Bronchus fibroblast of lung (primary cell): ENCODE results near the gene IL36G. TPM values are rescaled to one million over a fixed set of nuclear protein-coding genes. Genes with fewer than 3 reads are reported as not detected.

Source experiments
- total RNA-seq: library from RNA; depleted of rRNA; stranded (reverse); fragments of >200 nt; gene quantifications from 2 replicates; pipeline ENCODE4 v1.2.3, GENCODE V29; 2015

The IL36G gene
- not detected in 2 replicates for total RNA-seq

DNA sequence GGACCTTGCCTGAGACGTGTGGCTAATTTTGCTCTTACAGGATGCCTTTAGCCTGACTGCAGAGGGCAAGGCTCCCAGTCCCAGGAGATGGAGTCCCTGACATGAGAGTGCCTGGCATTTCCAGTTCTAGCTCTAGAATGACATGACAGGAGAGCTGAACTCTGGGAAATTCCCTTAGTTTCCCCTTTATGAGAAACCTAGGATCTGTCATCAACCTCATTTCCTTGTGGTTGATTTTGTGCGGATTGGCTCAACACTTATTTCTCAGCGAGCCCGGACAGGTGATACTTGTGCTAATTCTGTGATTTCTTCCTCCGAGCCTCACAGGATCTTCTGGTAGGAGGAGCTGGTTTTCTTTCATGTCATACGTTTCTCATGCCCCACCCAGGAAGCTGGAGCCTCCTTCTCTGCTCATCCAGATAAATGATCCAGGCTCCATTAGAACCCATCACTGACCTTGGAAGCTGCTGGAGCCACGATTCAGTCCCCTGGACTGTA is at the start of gene IL36G:
Gene IL36G (plus strand): TSS at position 448 of the 498 bp plus-strand sequence. CDS start 633 bp downstream, outside the sequence.

DNA sequence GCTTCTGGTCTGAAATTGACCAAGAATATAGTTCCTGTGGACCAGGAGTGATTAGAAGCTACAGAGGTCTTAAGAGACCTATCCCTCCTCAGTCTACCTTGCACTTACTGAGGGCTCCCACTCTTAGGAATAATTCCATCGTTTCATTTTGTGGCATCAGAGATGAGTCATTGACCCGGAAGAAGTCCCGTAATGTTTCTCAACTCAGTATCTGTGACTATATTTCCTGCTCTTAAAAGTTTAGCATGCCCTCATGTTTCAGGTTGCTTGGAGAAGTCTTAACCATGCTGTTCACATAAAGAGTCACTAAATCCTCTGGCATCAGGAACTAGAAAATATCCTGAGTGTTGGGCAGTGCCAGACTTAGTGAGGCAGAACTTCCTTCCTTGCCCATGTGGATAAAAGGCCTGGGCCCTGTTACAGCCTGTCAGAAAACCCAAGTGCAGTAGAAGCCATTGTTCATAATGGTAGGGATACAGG is 27.3 kb downstream of the IL36G start, which contains the start of gene IL36A:
Gene IL36A (plus strand): TSS at position 430 of the 480 bp plus-strand sequence. CDS start 413 bp downstream, outside the sequence.

Other genes starting within 250 kb of the IL36G start
- 18.6 and 19.8 TPM in 2 replicates for gene CKAP2L, start 213.4 kb upstream of the IL36G start, total RNA-seq
- under 0.01 TPM in 1 of 2 replicates, not detected in the other for gene IL1A, start 193.5 kb upstream of the IL36G start, total RNA-seq
- 0.17 and 0.45 TPM in 2 replicates for gene IL1B, start 141.2 kb upstream of the IL36G start, total RNA-seq
- gene IL37, start 66.8 kb upstream of the IL36G start, total RNA-seq: not detected in 2 replicates
- gene IL36A, start 27.5 kb downstream of the IL36G start, total RNA-seq: not detected in 2 replicates
- gene IL36B, start 74.9 kb downstream of the IL36G start, total RNA-seq: not detected in 2 replicates
- not detected in 2 replicates for gene IL36RN, start 81.2 kb downstream of the IL36G start, total RNA-seq
- gene IL1F10, start 90.0 kb downstream of the IL36G start, total RNA-seq: not detected in 2 replicates
- gene IL1RN, start 149.6 kb downstream of the IL36G start, total RNA-seq: not detected in 2 replicates
- 8.4 and 8.8 TPM in 2 replicates for gene PSD4, start 196.0 kb downstream of the IL36G start, total RNA-seq